Activated CD4-positive, alpha-beta T cell treated with anti-CD3 and anti-CD28 coated beads, Interleukin-2, amount 50 U/mL, for 4 hours (primary cell): ENCODE measurements around the gene C10orf62.
A peak's percentile ranks its signal among the peaks of the same experiment; 100 is the strongest.
"Not testable (repeated sequence)": the region's sequence is repeated elsewhere in the genome, so short reads cannot be mapped to it uniquely, and the experiment has no call there.

Experiments
- DNase-seq, 2 experiments: peaks; one replicate each; pipeline ENCODE4 v3.0.0-alpha.2; 2020

The C10orf62 gene

DNA sequence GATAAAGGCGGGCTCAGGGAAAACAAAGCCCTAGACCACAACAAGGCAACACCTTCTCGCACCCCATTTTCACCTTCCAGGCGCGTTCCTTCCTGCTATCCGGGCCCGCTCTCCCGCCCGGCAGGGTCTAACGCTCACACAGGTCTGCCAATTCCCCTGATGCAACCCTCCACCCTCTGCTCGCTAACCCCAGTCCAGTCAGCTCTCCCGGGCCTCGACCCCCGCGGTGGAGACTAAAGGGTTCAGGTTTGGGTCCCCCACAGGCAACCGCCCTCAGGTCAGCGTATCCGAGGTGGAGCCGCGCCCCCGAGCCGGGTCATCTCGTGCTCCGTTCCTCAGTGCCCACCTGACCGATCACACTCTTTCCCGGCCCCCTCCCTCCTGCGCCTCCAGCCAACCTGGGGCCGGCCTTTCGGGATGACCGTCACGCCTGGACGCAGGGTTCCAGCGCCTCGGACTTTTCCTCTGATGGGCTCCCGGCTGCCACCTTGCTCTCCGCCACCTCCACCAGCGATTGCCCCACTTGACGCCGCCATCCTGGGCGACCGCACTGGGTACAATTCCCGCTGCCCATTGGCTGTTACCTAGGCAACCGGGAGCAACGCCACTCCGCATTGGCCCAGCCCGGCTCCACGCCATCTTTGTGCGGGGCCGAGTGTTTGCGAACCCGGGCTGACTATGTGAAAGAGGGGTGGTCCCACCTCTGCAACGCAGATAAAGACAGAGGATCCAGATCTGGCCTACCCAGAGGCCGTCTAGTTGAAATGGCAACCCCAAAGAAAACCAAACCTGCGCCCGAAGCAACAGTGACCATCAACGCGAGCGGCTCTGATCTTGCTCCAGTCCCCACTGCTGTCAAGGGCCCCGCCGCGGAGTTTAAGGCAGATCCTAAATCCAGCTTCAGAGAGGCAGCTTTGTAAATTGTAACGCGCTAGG, 43.7 kb downstream of the C10orf62 start, which contains the start of gene MORN4:
MORN4 (minus strand) TSS at position 552 of the 936 bp plus-strand sequence. CDS start 13,847 bp downstream, outside the sequence.
- peak; percentile 88 for DNase-seq

- no peak for DNase-seq
Measured at GRCh38 chr10:97633921-97634320, 44.4 kb downstream of the C10orf62 start.

DNA sequence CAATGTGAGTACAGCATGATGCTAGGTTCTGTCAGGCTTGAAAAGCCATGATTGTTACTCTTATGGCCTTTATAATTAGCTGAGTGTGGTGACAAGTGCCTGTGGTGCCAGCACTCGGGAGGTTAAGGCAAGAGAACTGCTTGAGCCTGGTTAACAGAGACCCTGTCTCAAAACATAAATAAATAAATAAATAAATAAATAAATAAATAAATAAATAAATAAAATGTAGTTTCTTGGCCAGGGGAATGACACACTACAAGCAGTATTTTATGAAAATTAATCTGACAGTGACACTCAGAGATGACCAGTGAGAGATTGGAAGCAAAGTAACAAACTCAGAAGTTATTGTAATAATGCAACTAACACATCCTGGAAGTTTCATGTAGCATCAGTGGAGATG, 46.1 kb downstream of the C10orf62 start:
- no peak for DNase-seq

GRCh38 chr10:97639090-97639489, 49.6 kb downstream of the C10orf62 start:
- not testable (repeated sequence) for DNase-seq

DNA sequence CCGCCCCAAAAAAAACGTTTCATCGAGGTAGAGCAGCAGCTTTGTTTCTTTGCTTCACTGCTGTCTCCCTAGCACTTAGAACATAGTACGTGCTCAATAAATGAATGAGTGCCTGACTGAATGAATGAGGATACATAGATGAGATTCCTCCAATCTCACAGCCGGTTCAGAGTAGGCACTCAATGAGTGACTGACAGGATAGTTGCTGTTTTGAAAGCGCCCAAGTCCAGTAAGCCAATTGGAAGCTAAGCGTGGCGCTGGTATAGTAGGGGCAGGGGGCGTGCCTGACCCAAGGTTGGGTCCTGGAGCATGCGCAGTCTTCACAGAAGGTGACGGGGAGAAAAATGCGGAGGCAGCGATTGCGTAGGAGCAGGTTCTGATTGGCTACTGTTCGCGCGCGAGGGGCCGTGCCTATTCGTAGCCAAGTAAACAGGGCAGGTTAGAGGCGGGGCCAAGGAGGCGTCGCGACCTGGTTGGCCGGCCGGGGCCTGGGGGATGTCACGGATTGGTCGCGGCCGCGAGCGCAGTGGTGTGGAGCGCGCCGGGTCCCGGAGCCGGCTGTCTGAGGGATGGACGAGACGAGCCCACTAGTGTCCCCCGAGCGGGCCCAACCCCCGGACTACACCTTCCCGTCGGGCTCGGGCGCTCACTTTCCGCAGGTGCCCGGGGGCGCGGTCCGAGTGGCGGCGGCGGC, 50.8 kb downstream of the C10orf62 start, which contains the start of gene PI4K2A:
PI4K2A (plus strand) TSS at position 498 of the 694 bp plus-strand sequence; CDS start at position 570, 72 bp downstream.
- peak; percentile 99 for DNase-seq
